Neural cell (in vitro differentiated cells): ENCODE measurements around the gene GRAMD4. TPM values are rescaled to one million over a fixed set of nuclear protein-coding genes. Genes with fewer than 3 reads are reported as not detected.

Source experiments
- H2AFZ ChIP-seq: fragments of 200-600, 300-800 bp; sonication (generic), shearing (Covaris generic); 2 replicates; pipeline ENCODE4 v1.6.0; 2014; ENCODE audit warnings: low read depth, mild to moderate bottlenecking, antibody characterized with exemption, low read length, moderate library complexity
- H3F3A ChIP-seq: fragments of 200-600 bp; shearing (Covaris generic); 2 replicates; pipeline ENCODE4 v1.6.1; 2016; ENCODE audit warnings: mild to moderate bottlenecking, moderate library complexity, mixed read lengths, antibody characterized with exemption, low read length; ENCODE audit not compliant: insufficient read depth, poor library complexity, severe bottlenecking
- H3K27ac ChIP-seq: fragments of 200-600, 300-800 bp; sonication (generic), shearing (Covaris generic); 2 replicates; pipeline ENCODE4 v1.5.1; 2014; ENCODE audit warnings: mild to moderate bottlenecking, low read length, moderate library complexity
- H3K27me3 ChIP-seq: fragments of 300-800, 200-600 bp; sonication (generic), shearing (Covaris generic); 2 replicates; pipeline ENCODE4 v1.6.0; 2014; ENCODE audit warnings: mild to moderate bottlenecking, low read depth, low read length, moderate library complexity; ENCODE audit not compliant: insufficient read depth
- H3K36me3 ChIP-seq: fragments of 300-800, 200-600 bp; sonication (generic), shearing (Covaris generic); 2 replicates; pipeline ENCODE4 v1.5.1; 2014; ENCODE audit warnings: mild to moderate bottlenecking, antibody characterized with exemption, low read length, moderate library complexity; ENCODE audit not compliant: insufficient read depth
- H3K4me2 ChIP-seq: fragments of 300-800, 200-600 bp; sonication (generic), shearing (Covaris generic); 2 replicates; pipeline ENCODE4 v1.6.0; 2014; ENCODE audit warnings: mild to moderate bottlenecking, low read length
- H3K4me3 ChIP-seq: fragments of 300-800, 200-600 bp; sonication (generic), shearing (Covaris generic); 2 replicates; pipeline ENCODE4 v1.5.1; 2014; ENCODE audit warnings: mild to moderate bottlenecking, low read length, moderate library complexity
- H3K79me2 ChIP-seq: fragments of 200-600 bp; shearing (Covaris generic); replicated peaks from 2 replicates; pipeline ENCODE4 v1.6.0; 2014; ENCODE audit warnings: mild to moderate bottlenecking, low read length, moderate library complexity; ENCODE audit not compliant: insufficient read depth
- H3K9ac ChIP-seq: fragments of 300-800, 200-600 bp; sonication (generic), shearing (Covaris generic); 2 replicates; pipeline ENCODE4 v1.6.1; 2016; ENCODE audit warnings: mild to moderate bottlenecking, low read length, mixed read lengths
- H3K9me2 ChIP-seq: fragments of 200-600 bp; shearing (Covaris generic); 2 replicates; pipeline ENCODE4 v1.6.1; 2016; ENCODE audit warnings: mild to moderate bottlenecking, low read length, mixed read lengths; ENCODE audit not compliant: insufficient read depth
- H3K9me3 ChIP-seq: fragments of 200-600, 300-800 bp; sonication (generic), shearing (Covaris generic); 2 replicates; pipeline ENCODE4 v1.6.1; 2016; ENCODE audit warnings: mild to moderate bottlenecking, mixed run types, low read length, moderate library complexity, mixed read lengths
- H4K20me1 ChIP-seq: fragments of 200-600 bp; shearing (Covaris generic); 2 replicates; pipeline ENCODE4 v1.6.1; 2016; ENCODE audit warnings: mild to moderate bottlenecking, mixed run types; ENCODE audit not compliant: insufficient read depth
- EP300 ChIP-seq: fragments of 450-650 bp; conservative IDR thresholded peaks from 2 replicates; pipeline ENCODE4 v1.6.1; 2014; ENCODE audit warnings: antibody characterized with exemption, mild to moderate bottlenecking, moderate library complexity; ENCODE audit not compliant: poor library complexity, severe bottlenecking
- EZH2 ChIP-seq: fragments of 200-600, 300-800 bp; shearing (Covaris generic), sonication (generic); IDR thresholded peaks from 2 replicates; pipeline ENCODE4 v1.6.1; 2014; ENCODE audit warnings: antibody characterized with exemption, low read length, borderline replicate concordance, mild to moderate bottlenecking; ENCODE audit not compliant: insufficient read depth, poor library complexity, severe bottlenecking
- MXI1 ChIP-seq: fragments of 450-650 bp; conservative IDR thresholded peaks from 2 replicates; pipeline ENCODE4 v1.6.1; 2014; ENCODE audit warnings: antibody characterized with exemption, mild to moderate bottlenecking; ENCODE audit not compliant: poor library complexity, severe bottlenecking
- POLR2AphosphoS5 ChIP-seq: IDR thresholded peaks from 2 replicates; pipeline ENCODE4 v1.6.1; 2012
- RAD21 ChIP-seq: fragments of 450-650 bp; conservative IDR thresholded peaks from 2 replicates; pipeline ENCODE4 v1.6.1; 2014; ENCODE audit warnings: antibody characterized with exemption, mild to moderate bottlenecking, moderate library complexity
- SMC3 ChIP-seq: fragments of 450-650 bp; conservative IDR thresholded peaks from 2 replicates; pipeline ENCODE4 v1.6.1; 2014; ENCODE audit warnings: antibody characterized with exemption, mild to moderate bottlenecking, moderate library complexity; ENCODE audit not compliant: poor library complexity
- TAF1 ChIP-seq: IDR thresholded peaks from 2 replicates; pipeline ENCODE4 v1.6.1; 2012; ENCODE audit warnings: low read depth
- polyA plus RNA-seq: library from polyadenylated mRNA; depleted of rRNA; stranded (reverse); fragments of >200 nt; gene quantifications from 2 replicates; pipeline ENCODE4 v1.2.3, GENCODE V29; 2014
- TF ChIP-seq, protein P1 (sequence below): fragments of 450-650 bp; IDR thresholded peaks from 2 replicates; pipeline ENCODE4 v1.5.1; 2014; ENCODE audit warnings: antibody characterized with exemption, mild to moderate bottlenecking, moderate library complexity; ENCODE audit not compliant: poor library complexity, severe bottlenecking
- TF ChIP-seq, protein P2 (sequence below): IDR thresholded peaks from 2 replicates; pipeline ENCODE4 v1.6.1; 2012; ENCODE audit warnings: borderline replicate concordance

GRAMD4 gene
- polyA plus RNA-seq, 1 donor from 2014 or later: 35.6 TPM

DNA sequence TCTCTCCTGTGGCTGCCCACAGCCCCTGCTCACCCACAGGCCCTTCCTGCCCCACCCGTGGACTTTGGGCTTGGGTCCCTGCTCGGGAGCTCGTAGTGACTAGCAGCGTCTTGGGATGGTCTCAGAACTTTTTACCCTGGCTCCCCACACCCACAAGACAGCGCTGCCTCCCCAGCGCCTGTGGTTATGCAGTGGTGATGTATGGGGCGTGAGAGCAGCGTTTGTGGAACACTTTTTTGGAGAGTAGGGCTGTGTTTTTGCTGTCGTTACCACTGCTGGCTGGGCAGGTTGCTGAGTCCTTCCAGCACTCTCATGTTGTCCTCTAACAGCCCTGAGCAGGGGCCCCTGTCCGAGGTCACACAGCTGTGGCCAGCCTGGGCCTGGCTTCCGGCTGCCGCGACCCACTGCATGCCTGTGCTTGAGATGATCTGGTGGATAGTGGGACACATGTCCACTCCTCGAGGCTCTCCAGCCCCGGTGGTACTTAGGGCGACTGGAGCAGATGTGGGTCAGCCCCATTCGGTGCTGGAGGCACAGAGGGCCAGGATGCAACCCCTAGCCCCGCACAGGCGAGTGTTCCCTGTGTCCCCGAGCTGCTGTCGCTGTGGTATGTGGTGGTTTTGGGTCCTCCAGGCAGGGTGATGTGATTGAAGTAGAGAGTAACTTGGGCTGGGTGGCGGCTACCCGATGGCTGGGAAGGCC, 7.1 kb upstream of the GRAMD4 start:
- Histone ChIP-seq H3F3A (no peaks in the 10 kb centered on the region), H3K9ac (no peak overlapping the region), H4K20me1 (no peaks in the 10 kb centered on the region), H3K9me2 (no peaks in the 10 kb centered on the region), H3K36me3 (no peaks in the 10 kb centered on the region), H3K4me3 (no peak overlapping the region), H3K27ac (no peak overlapping the region), H3K4me2 (no peak overlapping the region), H3K27me3 (no peaks in the 10 kb centered on the region), H2AFZ (no peak overlapping the region), H3K79me2 (peaks cover 5% of the 10 kb centered on the region), H3K9me3 (no peaks in the 10 kb centered on the region)
- TF ChIP-seq SMC3 (no peak), MXI1 (no peak), POLR2AphosphoS5 (no peak), TAF1 (no peak), EP300 (no peak), EZH2 (no peak), RAD21 (no peak)
- TF ChIP-seq, protein P1, sequence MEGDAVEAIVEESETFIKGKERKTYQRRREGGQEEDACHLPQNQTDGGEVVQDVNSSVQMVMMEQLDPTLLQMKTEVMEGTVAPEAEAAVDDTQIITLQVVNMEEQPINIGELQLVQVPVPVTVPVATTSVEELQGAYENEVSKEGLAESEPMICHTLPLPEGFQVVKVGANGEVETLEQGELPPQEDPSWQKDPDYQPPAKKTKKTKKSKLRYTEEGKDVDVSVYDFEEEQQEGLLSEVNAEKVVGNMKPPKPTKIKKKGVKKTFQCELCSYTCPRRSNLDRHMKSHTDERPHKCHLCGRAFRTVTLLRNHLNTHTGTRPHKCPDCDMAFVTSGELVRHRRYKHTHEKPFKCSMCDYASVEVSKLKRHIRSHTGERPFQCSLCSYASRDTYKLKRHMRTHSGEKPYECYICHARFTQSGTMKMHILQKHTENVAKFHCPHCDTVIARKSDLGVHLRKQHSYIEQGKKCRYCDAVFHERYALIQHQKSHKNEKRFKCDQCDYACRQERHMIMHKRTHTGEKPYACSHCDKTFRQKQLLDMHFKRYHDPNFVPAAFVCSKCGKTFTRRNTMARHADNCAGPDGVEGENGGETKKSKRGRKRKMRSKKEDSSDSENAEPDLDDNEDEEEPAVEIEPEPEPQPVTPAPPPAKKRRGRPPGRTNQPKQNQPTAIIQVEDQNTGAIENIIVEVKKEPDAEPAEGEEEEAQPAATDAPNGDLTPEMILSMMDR: no peak
- TF ChIP-seq, protein P2, sequence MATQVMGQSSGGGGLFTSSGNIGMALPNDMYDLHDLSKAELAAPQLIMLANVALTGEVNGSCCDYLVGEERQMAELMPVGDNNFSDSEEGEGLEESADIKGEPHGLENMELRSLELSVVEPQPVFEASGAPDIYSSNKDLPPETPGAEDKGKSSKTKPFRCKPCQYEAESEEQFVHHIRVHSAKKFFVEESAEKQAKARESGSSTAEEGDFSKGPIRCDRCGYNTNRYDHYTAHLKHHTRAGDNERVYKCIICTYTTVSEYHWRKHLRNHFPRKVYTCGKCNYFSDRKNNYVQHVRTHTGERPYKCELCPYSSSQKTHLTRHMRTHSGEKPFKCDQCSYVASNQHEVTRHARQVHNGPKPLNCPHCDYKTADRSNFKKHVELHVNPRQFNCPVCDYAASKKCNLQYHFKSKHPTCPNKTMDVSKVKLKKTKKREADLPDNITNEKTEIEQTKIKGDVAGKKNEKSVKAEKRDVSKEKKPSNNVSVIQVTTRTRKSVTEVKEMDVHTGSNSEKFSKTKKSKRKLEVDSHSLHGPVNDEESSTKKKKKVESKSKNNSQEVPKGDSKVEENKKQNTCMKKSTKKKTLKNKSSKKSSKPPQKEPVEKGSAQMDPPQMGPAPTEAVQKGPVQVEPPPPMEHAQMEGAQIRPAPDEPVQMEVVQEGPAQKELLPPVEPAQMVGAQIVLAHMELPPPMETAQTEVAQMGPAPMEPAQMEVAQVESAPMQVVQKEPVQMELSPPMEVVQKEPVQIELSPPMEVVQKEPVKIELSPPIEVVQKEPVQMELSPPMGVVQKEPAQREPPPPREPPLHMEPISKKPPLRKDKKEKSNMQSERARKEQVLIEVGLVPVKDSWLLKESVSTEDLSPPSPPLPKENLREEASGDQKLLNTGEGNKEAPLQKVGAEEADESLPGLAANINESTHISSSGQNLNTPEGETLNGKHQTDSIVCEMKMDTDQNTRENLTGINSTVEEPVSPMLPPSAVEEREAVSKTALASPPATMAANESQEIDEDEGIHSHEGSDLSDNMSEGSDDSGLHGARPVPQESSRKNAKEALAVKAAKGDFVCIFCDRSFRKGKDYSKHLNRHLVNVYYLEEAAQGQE: no peak

DNA sequence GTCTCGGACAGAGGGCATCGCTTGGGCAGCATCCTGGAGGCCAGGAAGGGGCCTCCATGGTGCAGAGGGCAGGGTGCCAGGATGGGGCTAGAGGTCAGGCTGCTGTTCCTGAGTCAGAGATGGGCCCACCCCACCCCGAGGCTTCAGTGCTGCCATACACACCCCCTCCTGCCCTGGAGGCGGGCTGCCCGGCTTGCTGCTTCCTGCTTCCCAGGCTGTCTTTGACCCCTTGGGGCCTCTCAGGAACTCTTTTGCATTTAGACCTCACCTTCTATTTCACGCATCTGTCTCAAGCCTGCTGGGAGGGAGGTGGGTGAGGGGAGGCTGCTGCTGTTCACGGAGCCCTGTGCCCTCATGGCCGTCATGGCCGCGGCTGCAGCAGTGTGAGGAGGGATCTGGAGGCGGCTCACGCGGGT, 6.6 kb upstream of the GRAMD4 start:
- H3K79me2 ChIP-seq: peaks cover 5% of the 10 kb centered on the region
- no peaks in the 10 kb centered on the region for H3K27me3 ChIP-seq
- no peak overlapping the region for H2AFZ ChIP-seq
- no peak overlapping the region for H3K27ac ChIP-seq
- no peaks in the 10 kb centered on the region for H3K9me3 ChIP-seq
- no peaks in the 10 kb centered on the region for H3K36me3 ChIP-seq
- no peaks in the 10 kb centered on the region for H4K20me1 ChIP-seq
- TF ChIP-seq, protein P1: no peak
- TF ChIP-seq EZH2 (no peak), MXI1 (no peak), EP300 (no peak), TAF1 (no peak), RAD21 (no peak), SMC3 (no peak), POLR2AphosphoS5 (no peak)
- TF ChIP-seq, protein P2: no peak
- no peaks in the 10 kb centered on the region for H3F3A ChIP-seq
- no peak overlapping the region for H3K4me3 ChIP-seq
- H3K9ac ChIP-seq: no peak overlapping the region
- no peak overlapping the region for H3K4me2 ChIP-seq
- no peaks in the 10 kb centered on the region for H3K9me2 ChIP-seq
